Fibroblast of villous mesenchyme (primary cell): ENCODE measurements around the gene TCF3. TPM values are rescaled to one million over a fixed set of nuclear protein-coding genes. Genes with fewer than 3 reads are reported as not detected.
"Not testable (repeated sequence)": the region's sequence is repeated elsewhere in the genome, so short reads cannot be mapped to it uniquely, and the experiment has no call there.

Experiments used
- DNase-seq: peaks from one replicate; pipeline ENCODE4 v3.0.0-alpha.2; 2010; ENCODE audit warnings: low read depth
- H3K4me3 ChIP-seq: 2 replicates; pipeline ENCODE4 v1.5.1; 2011; ENCODE audit warnings: low read depth, mild to moderate bottlenecking, low read length
- total RNA-seq: library from RNA; depleted of rRNA; stranded (reverse); fragments of >200 nt; gene quantifications from 2 replicates; pipeline ENCODE4 v1.2.3, GENCODE V29; 2012
- TF ChIP-seq, protein P1 (sequence below): IDR thresholded peaks from 2 replicates; pipeline ENCODE4 v1.5.1; 2012; ENCODE audit warnings: low read depth, mild to moderate bottlenecking, low read length; ENCODE audit not compliant: insufficient read depth

The TCF3 gene
- total RNA-seq, 1 donor, result 57.0 TPM

DNA sequence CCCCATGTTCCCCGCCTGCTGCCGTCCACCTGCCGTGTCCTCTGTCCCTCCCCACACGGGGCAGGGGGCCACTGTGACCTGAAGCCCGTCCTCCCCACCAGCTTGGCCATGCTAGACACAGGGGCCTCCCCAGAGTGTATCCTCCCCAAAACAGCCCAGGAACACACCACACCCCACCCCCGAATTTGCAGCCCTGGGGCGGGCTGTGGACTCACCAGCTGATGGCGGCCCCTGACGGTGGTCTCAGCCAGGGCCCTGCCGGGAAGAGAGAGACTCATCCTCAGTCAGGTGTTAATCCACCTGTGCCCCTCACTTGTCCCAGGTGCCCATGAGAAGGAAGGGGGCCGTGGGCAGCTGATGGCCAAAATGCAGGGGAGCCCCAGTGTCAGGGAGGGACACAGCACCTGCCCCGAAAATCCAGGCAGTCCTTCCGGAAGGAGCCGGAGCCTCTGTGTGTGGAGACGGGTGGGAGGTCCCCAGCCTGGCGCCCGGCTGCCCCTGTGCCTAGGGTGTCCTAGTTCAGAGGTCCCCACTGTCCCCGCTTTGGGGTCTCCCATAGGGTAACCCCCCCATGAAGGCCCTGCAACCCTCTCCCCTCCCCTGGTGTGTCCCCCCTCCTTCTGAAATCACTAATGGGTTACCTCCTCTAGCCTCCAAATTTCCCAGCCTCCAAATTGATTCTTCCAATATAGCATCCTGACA, 39.3 kb upstream of the TCF3 start:
- no peak for DNase-seq
- H3K4me3 ChIP-seq, result no peak overlapping the region
- TF ChIP-seq, protein P1, sequence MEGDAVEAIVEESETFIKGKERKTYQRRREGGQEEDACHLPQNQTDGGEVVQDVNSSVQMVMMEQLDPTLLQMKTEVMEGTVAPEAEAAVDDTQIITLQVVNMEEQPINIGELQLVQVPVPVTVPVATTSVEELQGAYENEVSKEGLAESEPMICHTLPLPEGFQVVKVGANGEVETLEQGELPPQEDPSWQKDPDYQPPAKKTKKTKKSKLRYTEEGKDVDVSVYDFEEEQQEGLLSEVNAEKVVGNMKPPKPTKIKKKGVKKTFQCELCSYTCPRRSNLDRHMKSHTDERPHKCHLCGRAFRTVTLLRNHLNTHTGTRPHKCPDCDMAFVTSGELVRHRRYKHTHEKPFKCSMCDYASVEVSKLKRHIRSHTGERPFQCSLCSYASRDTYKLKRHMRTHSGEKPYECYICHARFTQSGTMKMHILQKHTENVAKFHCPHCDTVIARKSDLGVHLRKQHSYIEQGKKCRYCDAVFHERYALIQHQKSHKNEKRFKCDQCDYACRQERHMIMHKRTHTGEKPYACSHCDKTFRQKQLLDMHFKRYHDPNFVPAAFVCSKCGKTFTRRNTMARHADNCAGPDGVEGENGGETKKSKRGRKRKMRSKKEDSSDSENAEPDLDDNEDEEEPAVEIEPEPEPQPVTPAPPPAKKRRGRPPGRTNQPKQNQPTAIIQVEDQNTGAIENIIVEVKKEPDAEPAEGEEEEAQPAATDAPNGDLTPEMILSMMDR, result no peak

DNA sequence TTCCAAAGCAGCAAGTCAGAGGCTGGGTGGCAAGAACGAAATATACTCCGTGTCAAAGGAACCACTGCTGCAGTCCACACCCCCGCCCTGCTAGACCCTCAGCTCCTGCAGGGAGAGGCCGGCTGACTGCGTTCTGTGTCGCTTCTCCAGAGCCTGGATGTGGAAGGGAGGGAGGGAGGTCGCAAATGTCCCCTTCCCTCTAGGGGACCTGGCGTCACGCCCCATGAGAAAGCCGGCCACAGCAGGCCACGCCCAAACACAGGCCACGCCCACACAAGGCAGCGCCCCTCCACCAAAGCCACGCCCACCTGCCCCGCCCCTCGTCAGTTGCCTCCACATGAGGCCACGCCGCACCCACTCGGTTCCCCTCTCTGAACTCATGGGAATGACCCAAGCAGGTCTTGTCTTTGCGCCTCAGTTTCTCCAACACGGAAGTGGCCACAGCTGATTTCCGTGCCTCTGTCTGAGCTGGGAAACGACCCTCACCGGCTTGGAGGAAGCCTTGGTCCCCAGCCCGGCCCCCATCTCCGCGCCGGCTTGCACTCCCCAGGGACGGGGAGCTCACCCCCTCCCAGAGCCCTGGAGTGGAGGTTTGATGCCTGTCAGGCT, 38.4 kb upstream of the TCF3 start:
- peak; percentile 20 for DNase-seq
- TF ChIP-seq, protein P1, result no peak
- H3K4me3 ChIP-seq, result no peak overlapping the region

DNA sequence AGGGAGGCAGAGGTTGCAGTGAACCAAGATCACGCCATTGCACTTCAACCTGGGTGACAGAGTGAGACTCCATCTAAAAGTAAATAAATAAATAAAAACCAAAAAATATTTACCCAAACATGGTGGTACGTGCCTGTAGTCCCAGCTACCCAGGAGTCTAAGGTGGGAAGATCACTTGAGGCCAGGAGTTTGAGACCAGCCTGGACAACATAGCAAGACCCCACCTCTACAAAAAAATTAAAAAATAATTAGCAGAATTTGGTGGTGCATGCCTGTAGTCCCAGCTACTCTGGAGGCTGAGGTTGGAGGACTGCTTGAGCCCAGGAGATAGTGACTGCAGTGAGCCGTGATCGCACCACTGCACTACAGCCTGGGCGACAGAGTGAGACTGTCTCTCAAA, 33.4 kb upstream of the TCF3 start:
- DNase-seq, H3K4me3 ChIP-seq: not testable (repeated sequence)

DNA sequence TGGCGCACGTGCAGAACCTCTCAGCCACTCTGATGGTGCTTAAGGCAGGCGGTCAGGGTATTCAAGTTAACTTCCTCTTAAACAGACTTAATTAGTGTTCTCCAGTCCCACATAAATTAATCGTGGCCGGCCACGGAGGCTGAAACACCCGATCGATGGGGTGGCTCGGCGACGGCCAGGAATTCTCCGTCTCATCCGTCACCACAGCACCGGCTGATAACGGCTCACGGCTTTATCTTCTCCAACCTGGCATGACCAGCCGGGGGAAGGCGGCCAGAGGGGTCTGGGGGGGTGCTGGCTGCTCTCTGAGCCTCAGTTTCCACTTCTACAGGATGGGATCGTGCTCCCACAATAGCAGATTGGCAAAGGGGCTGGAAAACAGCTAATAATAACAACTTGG, 32.6 kb upstream of the TCF3 start:
- no peak overlapping the region for H3K4me3 ChIP-seq
- TF ChIP-seq, protein P1, result no peak
- no peak for DNase-seq

DNA sequence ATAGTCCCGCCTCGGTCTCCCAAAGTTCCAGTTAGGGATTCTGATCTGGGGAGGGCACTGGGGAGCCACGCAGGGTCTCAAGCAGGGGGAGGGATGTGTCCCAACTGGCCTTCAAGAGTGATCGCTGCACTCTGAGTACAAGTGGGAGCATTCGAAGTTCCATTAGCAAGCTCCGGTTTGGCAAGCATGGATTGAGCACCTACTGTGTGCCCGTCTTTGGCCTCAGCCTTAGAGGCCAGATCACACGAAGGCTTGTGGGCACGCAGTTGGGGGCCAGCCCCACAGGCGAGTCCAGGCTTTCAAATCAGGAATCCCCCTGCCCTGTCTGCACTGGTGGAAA, 32.1 kb upstream of the TCF3 start:
- DNase-seq, result no peak
- TF ChIP-seq, protein P1, result no peak
- H3K4me3 ChIP-seq, result no peak overlapping the region

DNA sequence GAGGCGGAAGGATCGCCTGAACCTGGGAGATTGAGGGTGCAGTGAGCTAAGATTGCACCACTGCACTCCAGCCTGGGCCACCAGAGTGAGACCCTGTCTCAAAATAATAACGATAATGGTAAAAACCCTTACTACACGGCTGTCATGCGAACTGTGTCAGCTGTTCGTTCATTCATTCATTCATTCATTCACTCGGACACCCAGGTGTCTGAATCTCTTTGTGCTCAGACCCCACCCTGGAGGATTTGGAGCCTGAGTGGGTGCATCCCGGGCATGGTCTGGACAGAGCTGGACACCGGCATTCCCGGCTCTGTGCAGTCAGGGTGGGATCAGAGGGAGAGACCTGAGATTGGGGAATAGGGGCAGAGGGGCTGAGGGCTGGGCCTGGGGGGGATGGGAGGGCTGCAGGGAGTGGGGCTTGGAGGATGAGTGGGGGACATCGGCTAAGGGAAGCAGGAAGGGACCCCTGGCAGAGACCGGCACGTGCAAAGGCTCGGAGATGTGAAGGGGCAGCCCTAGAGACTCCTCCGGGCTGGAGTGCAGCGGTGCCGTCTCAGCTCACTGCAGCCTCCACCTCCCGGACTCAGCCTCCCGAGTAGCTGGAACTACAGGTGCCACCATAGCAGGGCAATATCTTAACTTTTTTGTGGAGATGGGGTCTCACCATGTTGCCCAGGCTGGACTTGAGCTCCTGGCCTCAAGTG, 31.6 kb upstream of the TCF3 start:
- TF ChIP-seq, protein P1, result no peak
- DNase-seq, result no peak
- H3K4me3 ChIP-seq, result no peak overlapping the region

DNA sequence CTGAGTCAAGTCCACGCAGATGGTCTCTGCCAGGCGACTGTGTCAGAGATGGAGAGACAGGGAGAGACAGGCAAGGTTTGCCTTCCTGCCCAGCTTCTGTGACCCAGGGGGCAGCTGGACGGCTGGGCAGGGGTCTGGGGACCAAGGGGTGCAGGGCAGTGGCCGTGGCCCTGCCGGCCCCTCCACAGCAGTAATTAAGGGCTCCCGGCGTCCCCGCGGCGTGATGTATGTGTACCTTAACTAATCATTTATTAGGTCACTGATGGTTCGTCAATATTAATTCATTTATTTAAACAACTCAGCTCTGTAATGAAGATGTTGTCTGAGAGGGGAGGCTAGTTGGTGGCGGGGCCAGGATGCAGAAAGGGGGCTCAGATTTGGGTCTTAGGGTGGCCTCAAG, 28.6 kb upstream of the TCF3 start:
- no peak for DNase-seq
- TF ChIP-seq, protein P1, result no peak
- no peak overlapping the region for H3K4me3 ChIP-seq
